CD4-positive, alpha-beta T cell treated with Interleukin-10 for 1 hour (primary cell): ENCODE measurements around the gene NEURL1B.

Source experiments
- DNase-seq: peaks from one replicate; pipeline ENCODE4 v3.0.0-alpha.2; 2020

Gene NEURL1B

DNA sequence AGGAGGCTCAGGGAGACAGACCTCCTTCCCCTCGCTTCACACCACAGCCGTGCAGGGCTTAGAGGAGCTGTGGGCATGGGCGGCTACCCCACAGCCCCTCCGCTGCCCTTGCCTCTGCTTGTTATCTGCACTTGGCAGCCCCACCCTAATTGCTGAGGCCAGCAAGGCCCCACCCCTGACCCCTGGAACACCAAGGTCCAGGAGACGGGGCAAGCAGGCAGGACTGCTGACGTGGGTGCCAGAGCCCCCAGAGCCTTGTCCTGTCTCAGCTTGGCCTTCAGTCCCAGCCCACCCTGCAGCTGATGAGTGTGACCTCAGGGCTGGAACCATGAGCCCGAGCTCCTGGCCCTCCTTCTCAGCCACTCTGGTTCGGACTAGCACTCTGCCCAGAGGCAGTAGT, 29.1 kb upstream of the NEURL1B start:
- DNase-seq, result no peak

DNA sequence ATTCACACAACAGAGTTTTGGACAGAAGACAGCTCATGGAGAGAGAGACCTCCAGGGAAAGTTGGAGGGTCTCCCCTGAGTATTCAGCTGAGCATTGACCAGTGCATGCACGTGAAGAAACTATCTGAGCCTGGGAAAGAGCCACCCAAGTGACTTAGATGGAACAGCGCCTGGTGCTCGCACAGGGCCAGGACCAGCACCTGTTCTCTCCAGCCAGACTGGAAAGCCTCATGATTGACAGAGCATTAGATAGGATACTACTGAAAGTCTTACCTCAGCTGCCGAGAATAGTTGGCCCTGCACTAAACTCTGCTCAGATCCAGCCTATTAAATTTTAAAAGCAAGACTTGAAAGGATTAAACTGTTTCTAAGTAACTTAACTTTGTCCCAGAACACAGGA, 28.3 kb upstream of the NEURL1B start:
- no peak for DNase-seq

DNA sequence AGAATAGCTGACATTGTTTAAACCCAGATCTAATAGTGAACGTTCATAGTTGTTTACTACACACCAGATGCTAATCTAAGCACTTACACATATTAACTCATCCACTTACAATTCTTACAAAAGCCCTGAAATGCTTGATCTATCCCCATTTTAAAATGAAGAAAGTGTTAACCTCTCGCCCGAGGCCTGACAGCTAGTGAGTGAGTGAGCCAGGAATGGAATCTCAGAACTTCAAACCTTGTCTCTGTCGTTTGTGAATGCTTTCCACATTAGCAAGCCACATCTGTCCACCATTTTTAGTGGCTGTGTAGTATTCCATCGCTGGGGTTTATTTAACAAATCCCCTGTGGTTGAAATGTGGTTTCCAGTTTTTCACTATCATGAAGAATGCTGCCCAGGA, 24.9 kb upstream of the NEURL1B start:
- DNase-seq, result no peak

DNA sequence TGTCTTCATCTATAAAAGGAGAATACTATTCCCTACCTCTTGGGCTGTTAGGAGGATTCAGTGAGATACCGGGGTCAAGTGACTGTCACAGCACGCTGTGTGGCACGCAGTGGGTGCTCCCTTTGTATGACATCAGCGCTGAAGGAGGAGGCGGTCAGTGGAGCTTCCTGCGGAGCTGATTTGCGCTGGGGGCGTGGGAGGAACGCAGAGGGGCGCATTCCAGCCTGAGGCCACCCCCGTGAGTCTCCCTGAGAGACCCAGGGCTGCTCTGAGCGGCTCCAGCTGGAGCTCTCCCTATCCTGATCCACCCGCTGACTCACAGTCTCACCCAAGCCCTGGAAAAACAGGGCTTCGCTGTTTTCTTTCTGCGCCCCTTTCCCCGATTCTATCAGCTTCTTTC, 24.3 kb upstream of the NEURL1B start:
- DNase-seq, result no peak

DNA sequence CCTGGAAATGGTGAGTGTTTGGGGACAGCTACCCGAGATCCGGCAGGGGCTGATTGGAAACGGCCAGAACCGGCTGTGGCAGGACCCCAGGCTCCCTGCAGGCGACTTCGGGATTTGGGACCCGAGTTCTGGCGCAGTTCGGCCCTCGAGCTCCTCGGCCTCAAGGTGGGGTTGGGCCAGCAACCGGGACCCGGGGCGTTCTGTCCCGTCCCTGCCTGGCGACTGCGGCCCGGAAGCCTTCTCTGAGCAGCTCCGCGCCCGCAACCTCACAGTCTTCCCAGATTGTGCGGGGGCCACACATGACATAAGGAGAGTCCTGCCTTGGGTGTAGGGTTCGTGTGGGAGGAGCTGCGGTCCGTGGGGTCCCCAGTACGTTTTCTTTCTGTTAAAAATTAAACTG, 23.2 kb upstream of the NEURL1B start:
- no peak for DNase-seq

DNA sequence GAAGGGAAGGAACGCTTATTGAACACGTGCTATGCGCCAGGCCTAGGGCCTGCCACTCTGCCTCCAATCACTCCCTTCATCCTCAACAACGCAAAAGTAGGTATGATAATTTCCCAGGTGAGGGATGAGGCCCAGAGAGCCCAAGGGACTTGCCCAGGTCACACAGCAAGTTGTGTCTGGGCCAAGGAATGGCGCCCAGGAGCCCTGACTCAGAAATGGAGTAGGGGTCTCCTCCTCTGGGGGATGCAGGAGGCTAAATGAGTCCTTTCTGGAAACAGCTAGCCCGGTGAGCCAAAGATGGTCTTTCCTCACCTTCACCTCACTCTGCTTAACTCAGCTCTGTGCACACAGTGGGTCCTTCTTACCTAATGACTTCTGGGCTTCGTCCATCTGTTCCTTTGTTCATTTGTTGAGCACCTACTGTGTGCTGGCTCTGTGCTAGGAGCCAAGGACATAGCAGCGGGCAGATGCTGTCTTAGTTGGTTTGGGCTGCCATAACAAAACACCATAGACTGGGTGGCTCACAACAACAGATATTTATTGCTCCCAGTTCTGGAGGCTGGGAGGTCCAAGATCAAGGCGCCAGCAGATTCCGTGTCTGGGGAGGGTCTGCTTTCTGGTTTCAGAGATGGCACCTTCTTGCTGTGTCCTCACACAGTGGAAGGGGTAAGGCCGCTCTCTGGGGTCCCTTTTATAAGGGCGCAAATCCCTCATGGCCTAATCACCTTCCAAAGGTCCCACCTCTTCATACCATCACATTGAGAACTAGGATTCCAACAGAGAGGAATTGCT, 22.3 kb upstream of the NEURL1B start:
- no peak for DNase-seq

DNA sequence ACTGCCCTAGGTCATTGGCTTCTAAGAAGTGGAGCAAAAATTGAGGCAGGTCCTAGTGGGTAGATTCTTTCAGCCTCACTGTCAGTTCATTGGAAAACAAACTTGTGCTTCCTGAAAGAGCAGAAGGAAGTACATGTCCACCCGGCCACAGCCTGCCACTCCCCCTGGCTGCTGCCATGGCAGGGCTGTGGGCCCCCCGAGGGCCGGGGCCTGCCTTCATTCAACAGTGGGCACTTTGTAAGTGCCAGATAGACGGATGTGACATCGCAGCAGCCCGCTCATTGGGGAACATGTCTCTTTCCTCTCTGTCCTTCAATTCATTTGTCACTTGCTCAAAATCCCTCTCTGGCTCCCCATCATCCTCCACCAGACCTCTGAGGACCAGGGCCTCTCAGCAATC, 20.6 kb upstream of the NEURL1B start:
- no peak for DNase-seq

DNA sequence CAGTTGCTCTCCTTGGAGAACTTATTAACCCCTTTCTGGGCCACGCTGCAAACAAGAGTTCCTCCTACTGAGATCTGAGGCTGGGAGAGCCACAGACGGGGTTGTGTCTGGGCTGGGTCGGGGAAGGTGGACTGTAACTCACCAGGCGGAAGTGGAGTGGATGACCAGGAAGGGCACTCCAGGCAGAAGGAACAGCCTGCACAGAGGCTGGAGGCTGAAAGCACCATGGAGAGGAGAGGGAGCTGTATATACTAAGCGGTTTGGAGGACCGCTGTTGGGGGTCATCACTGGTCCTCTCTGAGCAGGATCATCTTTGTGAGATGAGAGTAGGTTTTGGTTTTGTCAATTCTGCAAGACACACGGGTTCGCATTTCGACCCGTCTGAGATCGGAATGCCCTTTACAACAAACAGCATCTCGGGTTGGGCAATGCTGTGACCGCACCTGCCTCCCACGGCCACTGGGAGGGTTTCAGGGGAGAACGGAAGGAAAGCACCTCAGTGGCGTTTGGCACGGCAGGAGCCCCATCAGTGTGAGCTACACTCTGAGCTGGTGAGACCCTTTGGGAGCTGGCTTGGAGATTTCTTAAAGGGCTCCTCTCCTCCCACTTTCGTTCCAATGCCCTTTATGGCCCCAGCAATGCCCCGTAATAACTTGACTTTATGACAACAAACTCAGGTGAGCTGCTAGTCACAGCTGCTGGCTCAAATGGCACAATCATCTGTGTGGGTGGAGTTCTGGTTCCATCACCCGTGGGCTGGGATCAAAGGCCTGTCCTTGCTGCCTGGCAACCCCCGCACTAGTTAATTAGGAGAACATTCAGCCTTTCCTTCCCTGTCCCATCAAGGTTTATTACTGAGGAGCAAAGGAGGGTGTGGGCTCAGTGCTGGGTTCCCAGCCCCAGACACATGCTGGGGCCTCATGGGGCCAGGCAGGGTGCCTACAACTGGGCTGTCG, 18.7 kb upstream of the NEURL1B start:
- DNase-seq, result no peak

DNA sequence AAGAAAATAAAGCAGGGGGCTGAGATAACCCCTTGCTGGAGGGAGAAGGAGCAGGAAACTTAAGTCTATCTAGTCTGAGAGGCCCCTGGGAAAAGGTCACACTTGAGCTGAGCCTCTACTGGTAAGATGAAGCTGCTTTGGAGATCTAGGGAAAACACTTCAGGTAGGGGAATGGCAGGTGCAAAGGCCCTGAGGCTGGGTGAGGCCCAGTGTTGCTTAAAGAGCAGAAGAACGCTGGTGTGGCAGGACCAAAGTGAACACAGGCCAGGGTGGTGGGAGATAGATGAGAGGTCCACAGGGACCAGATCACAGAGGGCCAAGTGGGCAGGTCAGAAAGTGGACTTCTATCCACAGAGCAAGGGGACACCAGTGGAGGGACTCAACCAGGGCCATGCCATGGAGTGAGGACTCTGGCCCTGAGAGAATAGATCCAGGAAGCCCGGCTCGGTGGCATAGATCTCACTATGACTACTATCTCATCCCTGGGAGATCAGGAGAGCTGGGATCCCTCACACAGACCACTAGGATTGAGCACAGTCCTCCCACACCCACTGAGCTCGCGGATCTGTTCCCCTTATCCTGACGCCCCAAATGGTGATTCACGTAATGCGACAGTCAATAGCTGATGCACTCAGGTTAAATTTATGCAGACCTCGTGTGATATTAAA, 17.6 kb upstream of the NEURL1B start:
- DNase-seq, result no peak

DNA sequence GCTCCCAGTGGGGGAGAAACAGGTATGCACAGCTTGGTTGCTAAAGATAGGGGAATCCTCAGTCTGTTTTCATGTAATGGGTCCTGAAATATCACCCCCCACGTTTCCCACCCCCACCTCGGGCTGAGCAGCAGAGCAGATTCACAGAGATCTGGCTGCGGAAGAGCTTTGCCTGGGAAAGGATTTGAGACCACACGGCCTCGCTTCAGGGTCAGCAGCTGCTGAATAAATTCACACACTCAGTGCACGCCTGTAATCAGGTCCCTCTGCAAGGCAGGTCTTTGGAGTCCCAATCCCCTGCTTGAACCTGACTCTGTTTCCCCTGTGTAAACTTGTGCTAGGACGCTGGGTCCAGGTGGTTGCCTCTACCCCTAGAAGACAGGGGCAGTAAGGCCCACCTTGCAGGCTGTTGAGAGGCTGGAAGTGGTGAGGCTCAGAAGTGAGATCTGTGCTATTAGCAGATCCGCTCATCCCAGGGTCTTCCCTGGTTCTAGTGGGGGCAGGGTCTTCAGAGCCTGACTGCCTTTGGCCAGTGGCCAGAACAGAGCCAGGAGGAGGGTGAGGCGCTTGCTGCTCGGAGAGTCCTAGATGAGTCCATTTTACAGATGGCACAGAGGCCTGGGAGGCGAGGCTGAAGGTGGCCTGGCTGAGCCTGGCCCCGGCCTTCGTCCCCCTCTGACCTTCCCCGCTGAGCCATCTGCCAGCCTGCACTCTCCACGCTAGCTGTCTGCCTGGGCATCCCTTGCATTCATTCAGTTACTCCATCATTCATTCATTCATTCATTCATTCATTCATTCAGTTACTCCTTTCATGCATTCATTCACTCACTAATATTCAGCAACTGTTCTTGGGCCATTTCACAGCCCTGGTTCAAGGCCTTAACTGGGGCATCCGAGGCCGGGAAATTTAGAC, 16.7 kb upstream of the NEURL1B start:
- DNase-seq, result no peak

DNA sequence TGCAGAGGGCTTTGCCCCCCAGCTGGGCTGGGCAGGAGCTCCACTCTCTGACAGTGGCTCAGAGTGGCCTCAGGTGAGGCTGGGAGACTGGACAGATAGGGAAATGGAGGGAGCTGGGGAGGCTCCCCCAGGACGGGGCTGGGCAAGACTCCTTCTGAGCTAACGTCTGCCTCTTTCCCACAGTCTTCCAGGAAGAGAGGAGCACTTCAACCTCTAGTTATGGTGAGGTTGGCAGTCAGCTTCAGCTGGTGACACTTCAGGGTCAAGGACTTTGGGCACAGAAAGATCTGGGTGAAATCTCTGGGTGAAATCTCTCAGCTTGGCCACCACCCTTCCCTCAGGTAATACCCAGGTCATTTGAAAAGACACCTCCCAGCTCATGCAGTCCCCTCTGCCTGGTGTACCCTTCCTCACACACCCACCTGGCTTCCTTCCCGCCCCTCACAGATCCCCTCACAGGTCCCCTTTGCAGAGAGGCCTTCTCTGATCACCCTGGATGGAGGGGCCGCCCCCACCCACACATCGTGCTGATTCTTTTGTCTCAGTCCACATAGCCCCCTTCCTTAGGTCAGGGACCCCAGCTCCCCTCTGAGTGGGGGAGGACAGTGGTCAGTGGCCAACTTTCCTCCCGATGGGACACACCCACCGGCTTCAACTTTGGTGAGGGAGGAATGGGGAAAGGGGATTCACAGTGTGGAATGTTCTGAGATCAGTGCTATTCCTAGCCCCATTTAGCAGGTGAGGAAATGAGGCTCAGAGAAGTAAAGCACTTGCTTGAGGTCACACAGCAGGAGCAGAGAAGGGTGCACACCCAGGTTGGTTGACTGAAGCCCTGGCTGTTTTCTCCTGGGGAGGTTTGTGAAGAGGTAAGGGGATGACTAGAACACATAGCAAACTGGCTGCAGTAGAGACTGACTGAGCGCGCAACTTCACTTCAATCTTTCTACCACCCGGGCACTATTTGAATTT, 15.8 kb upstream of the NEURL1B start:
- DNase-seq, result no peak

DNA sequence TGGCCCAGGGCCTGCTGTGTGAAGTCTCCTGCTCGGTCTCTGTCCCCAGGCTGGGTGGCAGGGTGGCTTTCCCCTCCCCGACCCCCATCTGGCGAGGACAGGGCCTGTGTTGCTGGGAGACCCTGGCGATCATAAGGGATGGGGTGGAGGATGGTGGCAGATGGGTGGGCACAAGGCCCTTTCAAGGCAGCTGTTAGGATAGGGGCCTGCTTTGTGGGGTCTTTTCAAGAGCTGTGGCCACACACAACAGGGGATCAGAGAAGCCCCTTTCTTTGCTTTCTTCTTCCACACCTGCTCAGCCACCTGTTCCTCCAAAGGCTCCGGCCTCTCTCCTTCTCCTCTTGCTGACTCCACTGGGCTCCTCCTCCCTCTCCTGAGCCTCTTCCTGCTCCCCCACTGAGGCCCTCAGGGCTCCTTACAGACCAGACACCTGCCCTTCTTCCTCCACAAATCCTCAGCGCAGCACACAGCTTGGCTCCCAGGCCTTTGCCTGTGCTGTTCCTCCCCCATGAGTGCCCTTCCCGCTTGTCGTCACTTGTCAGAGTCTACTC, 15.0 kb upstream of the NEURL1B start:
- no peak for DNase-seq

DNA sequence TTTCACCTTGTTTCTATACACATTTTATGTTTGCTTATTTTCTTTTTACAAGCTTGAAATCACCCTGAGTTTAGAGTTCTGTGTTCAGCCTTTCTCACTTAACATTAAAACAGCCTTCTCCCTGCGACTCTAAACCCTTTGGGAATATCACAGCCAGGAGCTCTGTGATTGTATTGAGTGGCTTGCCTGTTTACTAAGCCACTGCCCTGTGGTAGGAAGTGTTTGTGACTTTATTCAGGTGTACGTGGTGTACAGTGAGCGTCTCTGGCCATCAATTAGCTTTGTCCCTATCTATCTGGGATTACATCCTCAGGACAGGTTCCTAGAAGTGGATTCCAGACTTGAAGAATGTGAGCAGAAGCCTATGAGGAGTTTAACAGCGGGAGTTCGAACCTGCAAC, 11.0 kb upstream of the NEURL1B start:
- no peak for DNase-seq

DNA sequence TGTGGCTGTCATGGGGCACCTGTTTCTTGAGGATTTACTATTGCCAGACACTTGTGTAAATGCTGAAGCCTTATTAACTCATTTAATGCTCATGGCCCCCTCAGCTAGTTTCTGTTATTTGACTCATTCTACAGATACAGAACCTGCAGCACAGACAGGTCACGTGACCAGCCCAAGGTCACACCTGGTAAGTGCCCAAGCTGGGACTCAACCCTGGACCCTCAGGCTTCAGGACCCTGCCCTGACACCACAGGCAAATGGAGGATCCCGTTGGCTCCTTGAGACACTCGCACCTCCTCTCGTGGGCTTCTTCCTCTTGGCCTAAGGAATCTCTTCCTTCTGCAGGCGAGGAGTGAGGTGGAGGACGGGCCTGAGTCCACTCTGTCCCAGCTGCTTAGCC, 10.6 kb upstream of the NEURL1B start:
- DNase-seq, result no peak

DNA sequence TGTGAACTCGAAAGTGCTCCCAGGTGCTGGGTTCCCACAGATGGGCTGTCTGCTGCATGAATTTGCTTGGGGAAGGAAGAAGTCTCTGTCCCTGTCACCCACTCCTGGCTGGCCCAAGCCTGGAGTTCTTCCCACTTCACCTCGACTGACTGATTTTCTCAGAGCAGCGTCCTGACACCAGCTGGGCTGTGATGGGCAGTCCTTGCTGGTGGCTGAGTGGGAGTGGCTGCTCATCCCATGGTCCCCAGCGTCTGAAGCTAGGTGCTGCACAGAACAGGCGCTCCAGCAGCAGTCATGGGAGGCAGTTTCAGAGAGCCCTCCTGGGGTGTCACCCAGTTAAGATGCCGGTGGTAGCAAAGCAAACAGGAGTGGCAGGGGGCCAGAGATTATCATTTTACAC, 10.1 kb upstream of the NEURL1B start:
- DNase-seq, result no peak

DNA sequence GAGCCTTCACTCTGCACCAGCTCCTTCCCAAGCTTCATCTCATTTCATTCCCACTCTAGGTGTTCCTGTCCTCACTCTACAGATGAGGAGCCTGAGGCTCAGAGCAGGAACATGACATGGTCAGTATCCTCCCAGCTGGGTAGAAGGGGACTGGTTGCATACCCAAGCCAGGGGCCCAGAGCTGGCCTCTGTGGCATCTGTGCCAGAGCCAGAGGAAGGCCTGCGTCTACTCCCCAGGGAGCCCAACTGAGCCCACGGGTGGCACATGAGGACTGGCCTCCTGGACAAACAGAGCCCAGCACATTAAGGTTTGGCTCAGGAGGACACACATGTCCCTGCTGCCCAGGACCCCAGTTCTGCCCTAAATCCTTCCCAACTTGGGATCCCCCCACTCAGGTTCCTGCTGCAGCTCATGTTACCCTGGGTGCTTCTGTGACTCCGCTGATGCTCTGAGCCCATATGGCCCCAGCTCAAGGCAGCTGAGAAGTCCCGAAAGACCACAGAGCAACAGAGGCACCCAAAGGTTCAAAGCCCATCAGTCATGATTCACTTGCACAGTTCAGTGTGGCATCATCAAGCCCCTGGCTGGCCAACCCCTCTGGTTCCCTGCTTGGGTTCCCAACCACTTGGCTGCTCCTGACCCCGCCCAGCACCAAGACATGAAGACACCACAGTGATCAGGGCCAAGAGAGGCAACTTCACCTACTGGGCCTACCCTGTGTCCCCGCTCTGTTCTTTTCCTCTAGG, 8.5 kb upstream of the NEURL1B start:
- DNase-seq, result no peak

DNA sequence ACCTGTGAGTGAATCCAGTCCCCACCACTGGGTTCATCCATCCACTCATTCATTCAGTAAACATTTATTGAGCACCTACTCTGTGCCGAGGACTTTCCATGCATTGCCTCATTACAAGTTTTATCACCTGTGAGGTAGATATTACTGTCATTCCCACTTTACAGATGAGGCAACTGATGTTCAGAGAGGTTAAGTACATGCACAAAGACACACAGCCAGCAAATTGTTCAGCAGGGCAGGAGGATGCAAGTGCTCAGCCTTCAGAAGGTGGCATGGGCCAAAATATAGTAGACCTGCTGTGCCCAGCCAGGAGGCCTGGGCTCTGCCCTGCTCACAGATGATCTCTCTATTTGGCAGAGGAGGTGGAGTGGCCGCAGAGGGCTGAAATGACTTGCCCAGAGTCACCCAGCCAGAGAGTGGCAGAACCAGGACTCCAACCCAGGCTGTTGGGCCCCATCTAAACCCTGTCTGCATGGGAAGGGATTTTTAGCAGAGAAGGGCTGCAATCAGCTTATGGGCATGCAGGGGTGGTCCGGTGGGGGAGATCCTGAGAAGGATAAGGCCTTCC, 7.6 kb upstream of the NEURL1B start:
- no peak for DNase-seq

DNA sequence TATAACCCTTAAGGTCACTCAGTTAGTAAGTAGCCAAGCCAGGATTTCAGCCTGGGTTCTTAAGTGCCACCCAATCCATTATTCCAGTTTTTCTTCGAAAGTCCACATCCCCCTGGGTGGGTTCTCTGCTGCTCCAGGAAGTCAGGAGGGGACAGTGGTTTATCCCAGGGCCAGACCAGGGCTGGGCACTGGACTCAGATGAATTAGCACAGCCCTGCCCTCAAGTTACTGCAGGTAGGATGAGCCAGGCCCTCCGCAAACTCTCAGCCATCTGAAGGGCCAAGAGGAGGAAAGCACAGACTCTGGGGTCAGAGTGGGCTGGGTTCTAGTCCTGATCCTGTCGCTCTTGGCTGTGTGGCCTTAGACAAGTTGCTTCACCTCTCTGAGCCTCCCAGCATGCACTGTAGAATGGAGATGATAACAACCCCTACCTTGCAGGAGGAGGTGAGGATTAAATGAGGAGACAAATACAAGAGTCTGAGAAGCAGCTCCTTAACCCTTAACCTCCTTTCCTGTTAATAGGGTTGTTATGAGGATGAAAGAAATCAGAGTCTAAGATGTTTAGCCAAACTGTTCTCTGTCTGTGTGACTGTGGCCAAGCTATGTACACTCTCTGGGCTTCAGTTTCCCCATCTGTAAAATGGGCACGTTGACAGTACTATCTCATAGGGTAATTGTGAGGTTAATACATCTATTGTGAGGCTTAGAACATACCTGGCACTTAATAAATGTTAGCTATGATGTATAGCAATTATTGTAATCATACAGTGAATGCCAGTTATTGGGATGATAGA, 6.8 kb upstream of the NEURL1B start:
- no peak for DNase-seq

DNA sequence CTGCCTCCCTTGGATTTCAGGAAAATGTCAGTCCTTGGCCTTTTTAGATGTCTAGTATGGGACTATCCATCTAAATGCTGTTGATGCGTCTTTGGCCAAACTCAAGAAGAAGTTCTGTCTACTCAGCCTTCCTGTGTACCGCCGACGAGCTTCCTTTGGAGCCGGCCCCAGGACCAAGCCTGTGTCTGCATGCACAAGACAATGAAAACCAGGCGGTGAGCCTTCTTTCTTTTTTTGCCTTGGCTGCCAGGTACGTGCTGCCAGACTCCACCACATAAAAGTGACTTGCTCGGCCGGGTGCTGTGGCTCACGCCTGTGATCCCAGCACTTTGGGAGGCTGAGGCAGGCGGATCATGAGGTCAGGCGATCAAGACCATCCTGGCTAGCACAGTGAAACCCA, 6.0 kb upstream of the NEURL1B start:
- no peak for DNase-seq
